ENCODE results near the gene WRAP53.
A peak's percentile ranks its signal among the peaks of the same experiment; 100 is the strongest.

WRAP53 gene

DNA sequence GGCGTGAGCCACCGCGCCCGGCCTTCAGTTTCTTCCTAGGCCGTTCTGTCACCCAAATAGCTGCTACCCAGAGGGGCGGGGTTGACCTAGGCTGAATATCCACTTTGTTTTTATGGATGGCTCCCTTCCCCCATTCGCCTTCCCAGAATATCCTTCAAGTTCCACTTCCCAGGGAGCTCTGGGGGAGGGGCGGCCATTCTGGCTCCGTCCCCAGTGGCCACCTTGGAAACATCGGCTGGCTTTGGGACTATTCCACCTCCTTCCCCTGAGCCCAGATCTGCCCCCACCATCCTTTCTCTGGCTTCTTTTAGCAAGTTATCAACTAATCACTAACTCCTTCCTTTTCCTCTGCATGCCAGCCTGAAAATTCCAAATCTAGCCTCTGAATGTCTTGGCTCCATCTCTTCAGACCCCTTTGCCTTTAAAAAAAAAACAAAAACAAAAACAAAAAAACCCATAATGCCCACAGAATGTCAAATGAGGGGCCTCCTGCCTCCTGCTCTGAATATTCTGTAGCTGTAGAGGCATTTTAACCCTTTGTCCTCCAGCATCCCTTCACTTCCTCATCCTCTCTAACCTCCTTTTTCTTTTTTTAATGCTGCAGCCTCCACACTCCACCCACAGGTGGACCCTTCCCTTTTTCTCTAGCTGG is 31.2 kb upstream of the WRAP53 start:
- no peak overlapping the region for H3K4me2 ChIP-seq (ENCODE audit: low read length)
- H3K4me3 ChIP-seq (ENCODE audit: low read length): no peak overlapping the region
- H3K4me1 ChIP-seq (ENCODE audit: low read length): no peaks in the 10 kb centered on the region
- H3K79me2 ChIP-seq (ENCODE audit: low read length): no peaks in the 10 kb centered on the region
- no peaks in the 10 kb centered on the region for H3K9me3 ChIP-seq (ENCODE audit: insufficient read depth, low read length)
- no peak overlapping the region for H3K9ac ChIP-seq (ENCODE audit: low read length)
- no peaks in the 10 kb centered on the region for H3K36me3 ChIP-seq (replicated peaks; ENCODE audit: low read depth, low read length)
- H3K27ac ChIP-seq (ENCODE audit: low read length): no peak overlapping the region
- no peaks in the 10 kb centered on the region for H3K27me3 ChIP-seq (ENCODE audit: low read depth, low read length)
- no peaks in the 10 kb centered on the region for H4K20me1 ChIP-seq (ENCODE audit: insufficient read depth, low read length)
- TF ChIP-seq, protein P1, sequence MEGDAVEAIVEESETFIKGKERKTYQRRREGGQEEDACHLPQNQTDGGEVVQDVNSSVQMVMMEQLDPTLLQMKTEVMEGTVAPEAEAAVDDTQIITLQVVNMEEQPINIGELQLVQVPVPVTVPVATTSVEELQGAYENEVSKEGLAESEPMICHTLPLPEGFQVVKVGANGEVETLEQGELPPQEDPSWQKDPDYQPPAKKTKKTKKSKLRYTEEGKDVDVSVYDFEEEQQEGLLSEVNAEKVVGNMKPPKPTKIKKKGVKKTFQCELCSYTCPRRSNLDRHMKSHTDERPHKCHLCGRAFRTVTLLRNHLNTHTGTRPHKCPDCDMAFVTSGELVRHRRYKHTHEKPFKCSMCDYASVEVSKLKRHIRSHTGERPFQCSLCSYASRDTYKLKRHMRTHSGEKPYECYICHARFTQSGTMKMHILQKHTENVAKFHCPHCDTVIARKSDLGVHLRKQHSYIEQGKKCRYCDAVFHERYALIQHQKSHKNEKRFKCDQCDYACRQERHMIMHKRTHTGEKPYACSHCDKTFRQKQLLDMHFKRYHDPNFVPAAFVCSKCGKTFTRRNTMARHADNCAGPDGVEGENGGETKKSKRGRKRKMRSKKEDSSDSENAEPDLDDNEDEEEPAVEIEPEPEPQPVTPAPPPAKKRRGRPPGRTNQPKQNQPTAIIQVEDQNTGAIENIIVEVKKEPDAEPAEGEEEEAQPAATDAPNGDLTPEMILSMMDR (IDR thresholded peaks at IDR 0.05; ENCODE audit: low read depth, low read length): no peak
- no peak for TF ChIP-seq EZH2phosphoT487 (IDR thresholded peaks at IDR 0.05; ENCODE audit: low read depth)
- H2AFZ ChIP-seq (ENCODE audit: low read depth, low read length): no peak overlapping the region

DNA sequence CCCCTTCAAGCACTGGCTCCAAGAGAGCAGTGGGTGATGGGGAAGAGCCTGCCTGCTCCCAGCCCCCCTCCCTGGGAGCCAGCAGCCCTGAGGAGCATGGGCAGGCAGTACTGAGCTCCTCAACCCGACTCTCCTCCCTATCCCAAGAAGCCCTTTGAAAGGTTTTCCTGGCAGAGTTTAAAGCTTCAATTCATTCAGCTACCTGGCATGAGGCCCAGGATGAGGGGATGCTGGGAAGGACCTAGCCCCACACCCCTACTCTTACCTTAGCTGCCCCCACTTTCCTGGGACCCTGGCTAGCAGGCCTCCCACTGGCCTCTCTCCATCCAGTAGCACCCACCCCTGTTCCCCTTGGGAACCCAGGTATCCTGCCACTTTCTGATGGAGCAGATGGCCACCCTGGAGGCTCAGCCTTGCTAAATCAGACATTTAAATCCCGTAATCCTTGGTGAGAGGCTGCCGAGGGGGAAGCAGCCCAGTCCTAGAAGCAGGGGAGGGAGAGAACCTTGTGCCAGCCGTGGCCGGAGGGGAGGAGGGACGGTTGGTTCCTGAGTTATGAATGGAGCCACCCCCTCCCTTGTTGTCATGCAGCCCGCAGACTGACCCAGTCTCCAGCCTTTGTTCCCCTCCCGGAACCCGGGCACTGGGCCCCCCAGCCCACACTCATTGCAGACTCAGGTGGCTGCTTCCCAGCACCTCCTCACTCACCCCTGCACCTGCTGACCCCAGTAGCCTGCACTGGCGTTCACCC is 20.4 kb upstream of the WRAP53 start:
- H3K27me3 ChIP-seq (ENCODE audit: low read depth, low read length): no peaks in the 10 kb centered on the region
- H3K9me3 ChIP-seq (ENCODE audit: insufficient read depth, low read length): no peaks in the 10 kb centered on the region
- no peaks in the 10 kb centered on the region for H3K4me1 ChIP-seq (ENCODE audit: low read length)
- no peak overlapping the region for H3K9ac ChIP-seq (ENCODE audit: low read length)
- H2AFZ ChIP-seq (ENCODE audit: low read depth, low read length): no peak overlapping the region
- peaks cover 13% of the 10 kb centered on the region for H3K36me3 ChIP-seq (replicated peaks; ENCODE audit: low read depth, low read length)
- no peaks in the 10 kb centered on the region for H4K20me1 ChIP-seq (ENCODE audit: insufficient read depth, low read length)
- H3K79me2 ChIP-seq (ENCODE audit: low read length): no peaks in the 10 kb centered on the region
- no peak overlapping the region for H3K4me2 ChIP-seq (ENCODE audit: low read length)
- H3K4me3 ChIP-seq (ENCODE audit: low read length): no peak overlapping the region
- H3K27ac ChIP-seq (ENCODE audit: low read length): no peak overlapping the region
- TF ChIP-seq, protein P1 (IDR thresholded peaks at IDR 0.05; ENCODE audit: low read depth, low read length): no peak
- TF ChIP-seq EZH2phosphoT487 (IDR thresholded peaks at IDR 0.05; ENCODE audit: low read depth): no peak

DNA sequence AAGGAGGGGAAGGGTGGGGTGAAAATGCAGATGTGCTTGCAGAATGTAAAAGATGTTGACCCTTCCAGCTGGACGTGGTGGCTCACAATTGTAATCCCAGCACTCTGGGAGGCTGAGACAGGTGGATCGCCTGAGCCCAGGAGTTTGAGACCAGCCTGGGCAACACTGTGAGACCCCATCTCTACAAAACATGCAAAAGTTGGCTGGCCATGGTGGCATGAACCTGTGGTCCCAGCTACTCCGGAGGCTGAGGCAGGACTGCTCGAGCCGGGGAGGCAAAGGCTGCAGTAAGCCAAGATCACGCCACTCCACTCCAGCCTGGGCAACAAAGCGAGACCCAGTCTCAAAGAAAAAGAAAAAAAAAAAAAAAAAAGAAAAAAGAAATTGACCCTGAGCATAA is 19.8 kb upstream of the WRAP53 start:
- Histone ChIP-seq H3K4me1 (ENCODE audit: low read length) (no peaks in the 10 kb centered on the region), H3K27me3 (ENCODE audit: low read depth, low read length) (no peaks in the 10 kb centered on the region), H3K27ac (ENCODE audit: low read length) (no peak overlapping the region), H2AFZ (ENCODE audit: low read depth, low read length) (no peak overlapping the region), H3K36me3 (replicated peaks; ENCODE audit: low read depth, low read length) (peaks cover 18% of the 10 kb centered on the region), H3K4me2 (ENCODE audit: low read length) (no peak overlapping the region), H3K4me3 (ENCODE audit: low read length) (no peak overlapping the region), H3K9me3 (ENCODE audit: insufficient read depth, low read length) (no peaks in the 10 kb centered on the region), H4K20me1 (ENCODE audit: insufficient read depth, low read length) (no peaks in the 10 kb centered on the region), H3K9ac (ENCODE audit: low read length) (no peak overlapping the region), H3K79me2 (ENCODE audit: low read length) (no peaks in the 10 kb centered on the region)
- TF ChIP-seq, protein P1 (IDR thresholded peaks at IDR 0.05; ENCODE audit: low read depth, low read length): no peak
- TF ChIP-seq EZH2phosphoT487 (IDR thresholded peaks at IDR 0.05; ENCODE audit: low read depth): no peak

DNA sequence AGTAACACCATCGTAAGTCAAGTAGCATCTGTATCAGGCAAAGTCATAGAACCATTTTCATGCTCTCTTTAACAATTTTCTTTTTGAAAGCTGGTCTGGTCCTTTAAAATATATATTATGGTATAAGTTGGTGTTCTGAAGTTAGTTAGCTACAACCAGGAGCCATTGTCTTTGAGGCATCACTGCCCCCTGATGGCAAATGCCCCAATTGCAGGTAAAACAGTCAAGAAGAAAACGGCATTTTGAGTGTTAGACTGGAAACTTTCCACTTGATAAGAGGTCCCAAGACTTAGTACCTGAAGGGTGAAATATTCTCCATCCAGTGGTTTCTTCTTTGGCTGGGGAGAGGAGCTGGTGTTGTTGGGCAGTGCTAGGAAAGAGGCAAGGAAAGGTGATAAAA is 15.0 kb upstream of the WRAP53 start:
- H3K36me3 ChIP-seq (replicated peaks; ENCODE audit: low read depth, low read length): peaks cover 31% of the 10 kb centered on the region
- TF ChIP-seq EZH2phosphoT487 (IDR thresholded peaks at IDR 0.05; ENCODE audit: low read depth): no peak
- TF ChIP-seq, protein P1 (IDR thresholded peaks at IDR 0.05; ENCODE audit: low read depth, low read length): peak; percentile 40
- no peaks in the 10 kb centered on the region for H3K9me3 ChIP-seq (ENCODE audit: insufficient read depth, low read length)
- no peaks in the 10 kb centered on the region for H3K27me3 ChIP-seq (ENCODE audit: low read depth, low read length)
- H3K79me2 ChIP-seq (ENCODE audit: low read length): no peaks in the 10 kb centered on the region; the same call in 1 of the 2 replicates
- H2AFZ ChIP-seq (ENCODE audit: low read depth, low read length): no peak overlapping the region
- H3K9ac ChIP-seq (ENCODE audit: low read length): no peak overlapping the region
- no peaks in the 10 kb centered on the region for H3K4me1 ChIP-seq (ENCODE audit: low read length)
- H3K4me3 ChIP-seq (ENCODE audit: low read length): no peak overlapping the region
- H4K20me1 ChIP-seq (ENCODE audit: insufficient read depth, low read length): no peaks in the 10 kb centered on the region
- H3K27ac ChIP-seq (ENCODE audit: low read length): no peak overlapping the region
- H3K4me2 ChIP-seq (ENCODE audit: low read length): no peak overlapping the region

Data from OCI-LY3 (cell line).